Glomerular visceral epithelial cell (primary cell): Measurements from ENCODE around the gene PUS7L.
"Not testable (repeated sequence)": the region's sequence is repeated elsewhere in the genome, so short reads cannot be mapped to it uniquely, and the experiment has no call there.

Experiments used
- DNase-seq: peaks from one replicate; pipeline ENCODE4 v3.0.0-alpha.2; 2016; ENCODE audit errors: extremely low spot score

The PUS7L gene

GRCh38 chr12:43749016-43749415 lies 9.6 kb downstream of the PUS7L start:
- DNase-seq: no peak

GRCh38 chr12:43744826-43745225 lies 13.8 kb downstream of the PUS7L start:
- no peak for DNase-seq

GRCh38 chr12:43742106-43742505 lies 16.5 kb downstream of the PUS7L start:
- peak; percentile 25 for DNase-seq

GRCh38 chr12:43740511-43741100 lies 18.0 kb downstream of the PUS7L start:
- no peak for DNase-seq

GRCh38 chr12:43737646-43738045 lies 20.9 kb downstream of the PUS7L start:
- peak; percentile 47 for DNase-seq

- DNase-seq: no peak
Measured at GRCh38 chr12:43736927-43737440, 21.6 kb downstream of the PUS7L start.

GRCh38 chr12:43733687-43734086 lies 24.9 kb downstream of the PUS7L start:
- DNase-seq: no peak

- no peak for DNase-seq
Measured at GRCh38 chr12:43730283-43730682, 28.3 kb downstream of the PUS7L start.

- DNase-seq: no peak
Measured at GRCh38 chr12:43728698-43729097, 29.9 kb downstream of the PUS7L start.

GRCh38 chr12:43728117-43728516 lies 30.5 kb downstream of the PUS7L start:
- DNase-seq: no peak

GRCh38 chr12:43723134-43723533 lies 35.5 kb downstream of the PUS7L start:
- no peak for DNase-seq

- no peak for DNase-seq
Measured at GRCh38 chr12:43722621-43723020, 36.0 kb downstream of the PUS7L start.

GRCh38 chr12:43711348-43711747 lies 47.2 kb downstream of the PUS7L start:
- DNase-seq: no peak

- DNase-seq: not testable (repeated sequence)
Measured at GRCh38 chr12:43703772-43704171, 54.8 kb downstream of the PUS7L start.

GRCh38 chr12:43701194-43701593 lies 57.4 kb downstream of the PUS7L start:
- DNase-seq: not testable (repeated sequence)

GRCh38 chr12:43696154-43696553 lies 62.4 kb downstream of the PUS7L start:
- no peak for DNase-seq

GRCh38 chr12:43694879-43695278 lies 63.7 kb downstream of the PUS7L start:
- no peak for DNase-seq

- DNase-seq: peak; percentile 13
Measured at GRCh38 chr12:43692064-43692463, 66.5 kb downstream of the PUS7L start.

GRCh38 chr12:43685491-43685890 lies 73.1 kb downstream of the PUS7L start:
- DNase-seq: not testable (repeated sequence)

GRCh38 chr12:43676183-43676813 lies 82.3 kb downstream of the PUS7L start:
- DNase-seq: peak; percentile 7

- DNase-seq: no peak
Measured at GRCh38 chr12:43675048-43675904, 83.3 kb downstream of the PUS7L start.

GRCh38 chr12:43669373-43669772 lies 89.2 kb downstream of the PUS7L start:
- no peak for DNase-seq
